Neutrophil (primary cell): ENCODE results near the gene GMDS.

Experiments
- H3K27ac ChIP-seq: fragments of 200-600 bp; sonication (generic); 2 replicates; pipeline ENCODE4 v1.5.1; 2016; ENCODE audit warnings: mild to moderate bottlenecking, moderate library complexity
- H3K27me3 ChIP-seq: fragments of 200-600 bp; sonication (generic); 2 replicates; pipeline ENCODE4 v1.6.0; 2016; ENCODE audit warnings: mild to moderate bottlenecking
- H3K36me3 ChIP-seq: fragments of 200-600 bp; sonication (generic); 2 replicates; pipeline ENCODE4 v1.5.1; 2017
- H3K4me1 ChIP-seq, 2 experiments: fragments of 200-600 bp in 1 of 2; sonication (generic) in 1 of 2; 1 replicate in 1 of 2; 2 replicates in 1 of 2; pipeline versions ENCODE4 v1.5.1 to v1.6.1; 2013 to 2016; ENCODE audit warnings: low read depth in 1 of 2, low read length in 1 of 2, mild to moderate bottlenecking in 1 of 2, moderate library complexity in 1 of 2; ENCODE audit not compliant: control insufficient read depth in 1 of 2, insufficient read depth in 1 of 2
- H3K4me3 ChIP-seq, 2 experiments: fragments of 200-600 bp in 1 of 2; sonication (generic) in 1 of 2; 1 replicate in 1 of 2; 2 replicates in 1 of 2; pipeline ENCODE4 v1.5.1; 2013 to 2016; ENCODE audit warnings: low read depth in 1 of 2, low read length in 1 of 2, mild to moderate bottlenecking in 1 of 2, moderate library complexity in 1 of 2
- H3K9me3 ChIP-seq: fragments of 200-600 bp; sonication (generic); 2 replicates; pipeline ENCODE4 v1.5.1; 2016
- CTCF ChIP-seq: fragments of 200-600 bp; sonication (generic); IDR thresholded peaks from 2 replicates; pipeline ENCODE4 v1.5.1; 2016; ENCODE audit warnings: antibody characterized with exemption

GMDS gene

GRCh38 chr6:1716396-1716795, 529.0 kb downstream of the GMDS start:
- H3K27ac ChIP-seq, result no peak overlapping the region
- no peaks in the 10 kb centered on the region for H3K27me3 ChIP-seq
- no peaks in the 10 kb centered on the region for H3K36me3 ChIP-seq
- H3K4me1 ChIP-seq, result no peaks in the 10 kb centered on the region
- no peaks in the 10 kb centered on the region for H3K9me3 ChIP-seq
- no peak for TF ChIP-seq CTCF
- no peak overlapping the region for H3K4me3 ChIP-seq

- no peak overlapping the region for H3K4me3 ChIP-seq
- no peaks in the 10 kb centered on the region for H3K9me3 ChIP-seq
- no peaks in the 10 kb centered on the region for H3K36me3 ChIP-seq
- no peaks in the 10 kb centered on the region for H3K27me3 ChIP-seq
- peaks cover 2% of the 10 kb centered on the region in 2 experiments for H3K4me1 ChIP-seq
- no peak overlapping the region for H3K27ac ChIP-seq
- TF ChIP-seq CTCF, result no peak
Measured at GRCh38 chr6:1715336-1715735, 530.1 kb downstream of the GMDS start.

GRCh38 chr6:1714654-1715053, 530.8 kb downstream of the GMDS start:
- H3K4me3 ChIP-seq, result no peak overlapping the region
- TF ChIP-seq CTCF, result no peak
- no peaks in the 10 kb centered on the region for H3K9me3 ChIP-seq
- H3K36me3 ChIP-seq, result no peaks in the 10 kb centered on the region
- H3K27me3 ChIP-seq, result no peaks in the 10 kb centered on the region
- H3K4me1 ChIP-seq, result peaks cover 8 to 9% of the 10 kb centered on the region in 2 experiments
- no peak overlapping the region for H3K27ac ChIP-seq

- no peak for TF ChIP-seq CTCF
- no peak overlapping the region for H3K4me3 ChIP-seq
- H3K36me3 ChIP-seq, result no peaks in the 10 kb centered on the region
- H3K4me1 ChIP-seq, result peaks cover 24% of the 10 kb centered on the region in 2 experiments
- H3K27ac ChIP-seq, result no peak overlapping the region
- no peaks in the 10 kb centered on the region for H3K27me3 ChIP-seq
- no peaks in the 10 kb centered on the region for H3K9me3 ChIP-seq
Measured at GRCh38 chr6:1713016-1713600, 532.3 kb downstream of the GMDS start.

GRCh38 chr6:1712451-1712850, 533.0 kb downstream of the GMDS start:
- TF ChIP-seq CTCF, result no peak
- H3K4me3 ChIP-seq, result no peak overlapping the region
- H3K4me1 ChIP-seq, result peaks cover 27% of the 10 kb centered on the region in 2 experiments
- H3K27me3 ChIP-seq, result no peaks in the 10 kb centered on the region
- H3K9me3 ChIP-seq, result no peaks in the 10 kb centered on the region
- no peaks in the 10 kb centered on the region for H3K36me3 ChIP-seq
- no peak overlapping the region for H3K27ac ChIP-seq

GRCh38 chr6:1711136-1711535, 534.3 kb downstream of the GMDS start:
- no peak overlapping the region for H3K4me3 ChIP-seq
- no peaks in the 10 kb centered on the region for H3K9me3 ChIP-seq
- no peaks in the 10 kb centered on the region for H3K36me3 ChIP-seq
- H3K4me1 ChIP-seq, result peaks cover 27% of the 10 kb centered on the region in 2 experiments
- H3K27me3 ChIP-seq, result no peaks in the 10 kb centered on the region
- no peak overlapping the region for H3K27ac ChIP-seq
- TF ChIP-seq CTCF, result no peak
